ENCODE data around the gene MAPKBP1. TPM values are rescaled to one million over a fixed set of nuclear protein-coding genes. Genes with fewer than 3 reads are reported as not detected.

MAPKBP1 gene
- total RNA-seq, 1 donor from 2014 or later, result 42.3 TPM

GRCh38 chr15:41780727-41781126 lies 6.4 kb downstream of the MAPKBP1 start:
- POLR2A ChIA-PET, result interaction anchor here (0.6 to 0.7 kb wide), 2 partner anchors 75 to 351 kb away, joined by 3 to 8 read pairs; no protein-coding TSS in a partner anchor
- intact Hi-C loops (cut with micrococcal nuclease), result no loop called here

GRCh38 chr15:41782371-41783282 lies 8.3 kb downstream of the MAPKBP1 start:
- Mint-ChIP-seq H3K4me3 (peak overlapping the region; percentile 59), H3K36me3 (ENCODE audit: low read depth) (peaks cover 7% of the 10 kb centered on the region), H3K27me3 (no peaks in the 10 kb centered on the region), H3K27ac (peak overlapping the region; percentile 62), H3K9me3 (no peaks in the 10 kb centered on the region), H3K4me1 (peaks cover 54% of the 10 kb centered on the region)
- ChIA-PET CTCF (interaction anchor here (0.7 to 3.9 kb wide), 5 partner anchors 10 to 299 kb away, joined by 3 to 43 read pairs (median 4); partner anchors contain the start of gene MAPKBP1), POLR2A (interaction anchor here (0.5 to 2.1 kb wide), 5 partner anchors 9 to 349 kb away, joined by 3 to 21 read pairs (median 6); partner anchors contain the start of genes EHD4 and MAPKBP1)
- no peak for TF ChIP-seq CTCF (IDR thresholded peaks at IDR 0.05)
- intact Hi-C loops (cut with micrococcal nuclease), result loop anchor here (1.0 kb wide), 1 partner anchor 8 kb away; the partner anchor contains the start of gene MAPKBP1
- DNase-seq (peak; percentile 30), ATAC-seq (ENCODE audit: low read depth) (peak; percentile 99)

More at GRCh38 chr15:41780727-41781126, 6.4 kb downstream of the MAPKBP1 start:
- no peaks in the 10 kb centered on the region for H3K9me3 Mint-ChIP-seq
- CTCF ChIA-PET, result interaction anchor here (1.9 kb wide), 1 partner anchor 124 kb away, joined by 6 read pairs; no protein-coding TSS in a partner anchor
- ATAC-seq (ENCODE audit: low read depth) (no peak), DNase-seq (no peak)
- peak overlapping the region; percentile 24 for H3K27ac Mint-ChIP-seq
- no peak for TF ChIP-seq CTCF (IDR thresholded peaks at IDR 0.05)
- H3K27me3 Mint-ChIP-seq, result no peaks in the 10 kb centered on the region
- H3K4me3 Mint-ChIP-seq, result no peak overlapping the region
- H3K36me3 Mint-ChIP-seq (ENCODE audit: low read depth), result peaks cover 7% of the 10 kb centered on the region
- peaks cover 66% of the 10 kb centered on the region for H3K4me1 Mint-ChIP-seq

- intact Hi-C loops (cut with micrococcal nuclease), result loop anchor here (1.0 kb wide), 1 partner anchor 9 kb away; the partner anchor contains the start of gene MAPKBP1
- POLR2A ChIA-PET, result interaction anchor here (1.1 to 2.1 kb wide), 3 partner anchors 9 to 190 kb away, joined by 3 to 21 read pairs (median 4); partner anchors contain the start of genes EHD4 and MAPKBP1
These were observed 9.0 kb downstream of the MAPKBP1 start for GRCh38 chr15:41783296-41783695.

GRCh38 chr15:41788262-41788661 lies 14.0 kb downstream of the MAPKBP1 start:
- no peak overlapping the region for H3K27ac Mint-ChIP-seq
- POLR2A ChIA-PET, result interaction anchor here (1.8 kb wide), 1 partner anchor 14 kb away, joined by 13 read pairs; the partner anchor contains the start of gene MAPKBP1
- no peak overlapping the region for H3K4me3 Mint-ChIP-seq
- CTCF ChIA-PET, result interaction anchor here (3.0 to 4.2 kb wide), 2 partner anchors 15 to 23 kb away, joined by 18 to 19 read pairs; partner anchors contain the start of gene MAPKBP1
- intact Hi-C loops (cut with micrococcal nuclease), result loop anchor here (1.0 to 2.0 kb wide), 2 partner anchors 14 to 23 kb away; partner anchors contain the start of gene MAPKBP1
- peaks cover 54% of the 10 kb centered on the region for H3K4me1 Mint-ChIP-seq
- DNase-seq, result no peak
- H3K36me3 Mint-ChIP-seq (ENCODE audit: low read depth), result peaks cover 2% of the 10 kb centered on the region
- no peak for TF ChIP-seq CTCF (IDR thresholded peaks at IDR 0.05)
- peak; percentile 21 for ATAC-seq (ENCODE audit: low read depth)
- H3K27me3 Mint-ChIP-seq, result no peaks in the 10 kb centered on the region
- H3K9me3 Mint-ChIP-seq, result no peaks in the 10 kb centered on the region

More at GRCh38 chr15:41783296-41783695, 9.0 kb downstream of the MAPKBP1 start:
- H3K4me1 Mint-ChIP-seq, result peaks cover 51% of the 10 kb centered on the region
- peak overlapping the region; percentile 62 for H3K27ac Mint-ChIP-seq
- CTCF ChIA-PET, result interaction anchor here (0.7 to 3.9 kb wide), 4 partner anchors 10 to 300 kb away, joined by 3 to 43 read pairs (median 8); partner anchors contain the start of gene MAPKBP1
- peak overlapping the region; percentile 59 for H3K4me3 Mint-ChIP-seq
- H3K9me3 Mint-ChIP-seq, result no peaks in the 10 kb centered on the region
- TF ChIP-seq CTCF (IDR thresholded peaks at IDR 0.05), result no peak
- peaks cover 7% of the 10 kb centered on the region for H3K36me3 Mint-ChIP-seq (ENCODE audit: low read depth)
- no peaks in the 10 kb centered on the region for H3K27me3 Mint-ChIP-seq
- DNase-seq (no peak), ATAC-seq (ENCODE audit: low read depth) (no peak)

All from activated B cell treated with CpG ODN at 0.5 μM for 24 hours (primary cell).